LNCAP (cell line): ENCODE results near the gene DCAF8.
A peak's percentile ranks its signal among the peaks of the same experiment; 100 is the strongest.

Source experiments
- CTCF ChIP-seq: fragments of 450-650 bp; IDR thresholded peaks from 2 replicates; pipeline ENCODE4 v1.5.1; 2017; ENCODE audit warnings: mild to moderate bottlenecking

The DCAF8 gene

GRCh38 chr1:160219062-160219929, 43.1 kb downstream of the DCAF8 start:
- peak; percentile 58; the same call in 1 of the 2 replicates for TF ChIP-seq CTCF

DNA sequence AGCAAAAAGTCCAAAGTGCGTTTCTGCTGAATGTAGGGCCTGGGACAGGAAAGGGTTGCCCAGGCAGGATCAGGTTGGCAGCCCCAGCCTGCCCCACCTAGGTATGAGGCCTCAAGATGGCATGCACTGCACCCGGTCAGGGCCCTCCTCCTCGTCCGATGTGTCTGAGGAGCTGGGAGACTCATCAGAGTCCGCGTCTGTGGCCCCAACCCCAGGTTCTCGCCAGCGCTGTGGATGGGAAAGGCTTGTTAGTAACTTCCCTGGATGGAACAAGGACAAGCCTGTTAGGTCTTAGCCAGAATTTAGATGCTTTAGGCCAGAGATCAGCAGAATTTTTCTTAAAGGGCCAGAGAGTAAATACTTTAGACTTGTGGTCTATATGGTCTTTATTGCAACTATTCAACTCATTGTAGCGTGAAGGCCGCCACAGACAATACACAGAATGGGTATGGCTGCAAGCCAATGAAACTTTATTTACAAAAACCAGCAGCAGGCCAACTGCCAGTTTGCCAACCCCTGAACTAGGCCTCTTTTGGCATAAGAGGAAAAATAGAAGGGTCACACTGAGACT, 44.8 kb downstream of the DCAF8 start:
- no peak for TF ChIP-seq CTCF

DNA sequence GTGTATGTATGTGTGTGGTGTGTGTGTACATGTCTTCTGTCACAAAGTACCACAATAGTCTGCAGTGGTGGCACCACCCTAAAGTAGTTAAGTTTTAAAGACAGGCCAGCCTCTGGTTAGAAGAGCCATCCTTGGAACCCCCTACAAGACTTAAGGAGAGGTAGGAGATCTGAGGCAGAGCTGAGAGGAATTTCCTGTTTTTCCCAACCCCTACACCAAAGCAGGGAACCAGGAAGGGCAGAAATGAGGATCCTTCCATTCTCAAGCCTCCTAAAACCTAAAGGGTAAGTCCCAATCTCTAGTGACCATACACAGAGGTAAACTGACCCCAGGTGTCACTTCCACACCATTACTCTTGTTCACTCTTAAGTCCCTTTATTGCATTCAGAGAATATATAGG, 46.0 kb downstream of the DCAF8 start:
- no peak for TF ChIP-seq CTCF

DNA sequence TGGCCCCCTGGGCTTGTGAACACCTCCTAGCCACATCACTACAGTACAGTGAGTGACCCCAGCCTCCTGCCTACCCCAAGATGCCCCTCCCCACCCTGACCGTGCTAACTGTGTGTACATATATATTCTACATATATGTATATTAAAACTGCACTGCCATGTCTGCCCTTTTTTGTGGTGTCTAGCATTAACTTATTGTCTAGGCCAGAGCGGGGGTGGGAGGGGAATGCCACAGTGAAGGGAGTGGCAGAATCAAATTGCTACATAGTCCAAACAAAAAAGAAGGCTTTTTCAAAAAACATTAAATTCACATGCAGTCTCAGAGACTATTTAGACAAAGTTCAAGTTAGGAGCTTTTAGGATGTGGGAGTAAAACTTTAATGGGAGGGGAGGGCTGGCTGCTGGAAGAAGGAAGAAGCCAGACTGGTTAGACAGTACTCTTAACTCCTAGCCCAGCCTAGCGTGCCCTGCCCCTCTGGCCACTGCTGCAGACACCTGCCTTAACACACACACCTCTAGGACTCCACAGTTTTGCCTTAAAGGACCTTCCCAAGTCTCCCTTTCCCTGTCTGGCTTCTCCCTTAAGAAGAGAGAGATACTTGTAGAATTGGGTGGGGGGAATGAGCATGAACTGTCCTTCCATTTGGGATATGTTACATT, 47.7 kb downstream of the DCAF8 start:
- TF ChIP-seq CTCF: no peak

DNA sequence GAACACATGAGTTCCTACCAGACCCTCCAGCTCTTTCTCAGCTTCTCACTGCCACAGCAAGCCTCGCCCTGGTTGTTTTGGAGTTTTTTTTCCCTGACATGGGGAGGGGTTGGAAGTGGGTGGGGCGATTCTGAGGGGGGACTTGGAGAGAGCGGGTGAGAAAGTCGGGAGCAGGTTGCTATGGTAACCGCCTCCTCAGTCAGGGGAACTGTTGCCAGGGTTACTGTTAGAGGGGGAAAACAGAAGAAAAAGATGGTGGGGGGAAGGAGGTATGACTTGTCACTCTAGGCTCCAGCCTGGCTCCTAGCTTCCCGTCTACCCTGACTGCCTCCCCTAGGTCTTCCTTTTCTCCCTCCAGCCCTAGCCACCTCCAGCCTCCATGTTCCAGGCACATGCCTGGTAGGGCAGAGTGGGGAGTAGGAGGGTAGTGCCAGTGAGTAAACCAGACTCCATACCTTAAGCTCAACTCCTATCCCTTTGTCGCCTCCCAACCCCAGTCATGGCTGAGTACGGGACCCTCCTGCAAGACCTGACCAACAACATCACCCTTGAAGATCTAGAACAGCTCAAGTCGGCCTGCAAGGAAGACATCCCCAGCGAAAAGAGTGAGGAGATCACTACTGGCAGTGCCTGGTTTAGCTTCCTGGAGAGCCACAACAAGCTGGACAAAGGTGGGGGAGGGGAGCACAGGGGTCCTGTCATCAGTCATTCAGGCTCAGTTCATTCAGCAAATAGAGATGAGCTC, 51.1 kb downstream of the DCAF8 start:
- no peak for TF ChIP-seq CTCF

- TF ChIP-seq CTCF: no peak
Observed at GRCh38 chr1:160210561-160210960, 51.8 kb downstream of the DCAF8 start.

- TF ChIP-seq CTCF: no peak
Observed at GRCh38 chr1:160209321-160210046, 52.9 kb downstream of the DCAF8 start.
